ENCODE data around the gene ADGB. TPM values are rescaled to one million over a fixed set of nuclear protein-coding genes. Genes with fewer than 3 reads are reported as not detected.

The ADGB gene
- total and polyA plus RNA-seq, 2 of the 13 experiments (the other 11 are each of a cell fraction or from before 2014, with no cell fraction given) = not detected

DNA sequence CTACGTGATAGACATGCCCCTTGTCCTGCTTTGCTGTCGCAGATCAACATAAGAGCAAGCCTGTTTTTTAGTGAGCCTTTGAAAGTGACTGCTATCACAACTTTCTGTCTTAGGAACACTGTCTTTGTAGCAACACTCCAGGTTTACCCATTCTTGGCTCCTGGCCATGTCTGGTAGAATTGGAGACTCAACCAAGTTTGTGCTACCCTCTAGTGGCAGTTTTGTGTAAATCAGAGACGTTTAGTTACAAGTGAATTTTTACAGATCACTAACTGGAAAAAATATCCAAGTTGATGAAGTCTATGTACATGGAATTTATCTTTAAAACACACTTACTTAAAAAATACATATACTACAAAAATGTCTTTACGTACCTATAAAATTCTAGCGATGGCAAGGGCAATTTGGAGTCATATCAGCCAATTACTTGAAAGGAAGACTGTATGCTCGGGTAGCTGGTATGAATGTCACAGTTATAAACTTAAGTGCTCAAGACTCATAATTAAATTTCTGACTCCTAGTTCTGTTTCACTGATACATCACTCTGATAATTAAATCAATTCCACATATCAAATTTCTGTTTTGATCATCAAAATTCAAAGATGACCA, 101.4 kb downstream of the ADGB start:
- WGBS (ENCODE audit: low lambda C conversion rate) = 11% methylated on average over 6 of the region's 6 CpGs
- ATAC-seq = peak; percentile 87
- no peak overlapping the region for H3K4me3 ChIP-seq (replicated peaks in 1 of 3; ENCODE audit: insufficient read depth in 1 of 3, low read depth in 2 of 3, low read length in 3 of 3)
- in situ Hi-C loops (cut with HindIII; ENCODE audit: extremely low pct_ligation_motif_present, low pct_unique_long_range_greater_than_20kb) (loop anchor here (5.0 to 25.0 kb wide), 2 partner anchors 158 to 763 kb away; partner anchors contain the start of gene RAB32), intact Hi-C loops (cut with micrococcal nuclease; ENCODE audit: unreplicated experiment) (loop anchor here (1.0 kb wide), 3 partner anchors 157 to 771 kb away; partner anchors contain the start of gene RAB32)
- BruUV-seq (replicated peaks) = no TSS peak
- no peaks in the 10 kb centered on the region for H3K4me1 ChIP-seq (ENCODE audit: insufficient read depth, low read length)
- no peak overlapping the region for H3K27ac ChIP-seq (ENCODE audit: extremely low read length, insufficient read depth, low read length)
- no peak overlapping the region for H3K9ac ChIP-seq (ENCODE audit: insufficient read depth, low read depth, low read length)
- peak; percentile 90 for FAIRE-seq
- no peaks in the 10 kb centered on the region for H3K79me2 ChIP-seq (ENCODE audit: insufficient read depth, low read length)
- POLR2A ChIA-PET = interaction anchor here (0.9 kb wide), 1 partner anchor 157 kb away, joined by 3 read pairs; the partner anchor contains the start of gene RAB32
- H3K4me2 ChIP-seq (ENCODE audit: low read depth, low read length) = no peak overlapping the region
- H3K27me3 ChIP-seq (ENCODE audit: control insufficient read depth in 1 of 2, insufficient read depth in 2 of 2, low read length in 2 of 2) = no peaks in the 10 kb centered on the region
- CTCF ChIA-PET (ENCODE audit: low intra/inter-chr PET ratio, low total read pairs) = interaction anchor here (1.6 kb wide), 1 partner anchor 157 kb away, joined by 22 read pairs; the partner anchor contains the start of gene RAB32
- H3K9me3 ChIP-seq (ENCODE audit: low read length) = no peaks in the 10 kb centered on the region
- H3K36me3 ChIP-seq (replicated peaks in 1 of 2; ENCODE audit: control insufficient read depth in 1 of 2, insufficient read depth in 2 of 2, low read length in 2 of 2) = no peaks in the 10 kb centered on the region
- H2AFZ ChIP-seq (ENCODE audit: low read length) = no peak overlapping the region
- DNase-seq (ENCODE audit: low spot score) = peak; percentile 84
- H4K20me1 ChIP-seq (ENCODE audit: insufficient read depth, low read length) = no peaks in the 10 kb centered on the region
- TF ChIP-seq KDM5A (IDR thresholded peaks at IDR 0.05; ENCODE audit: borderline replicate concordance, low read length) (no peak), ATAD3A (CRISPR knock-in tag; IDR thresholded peaks at IDR 0.05) (no peak), FOXP1 (IDR thresholded peaks at IDR 0.05) (no peak), FOXP1 (CRISPR knock-in tag; IDR thresholded peaks at IDR 0.05) (no peak), ZNF644 (CRISPR knock-in tag; IDR thresholded peaks at IDR 0.05; ENCODE audit: low read depth) (0 out of 2 replicates have a peak, but pooled peaks have one; percentile 13), NFIC (IDR thresholded peaks at IDR 0.05; ENCODE audit: low read length) (peak; percentile 62; the same call in 1 of the 2 replicates), CHD2 (IDR thresholded peaks at IDR 0.05; ENCODE audit: low read depth, low read length) (no peak), GATAD2A (CRISPR knock-in tag; IDR thresholded peaks at IDR 0.05) (peak; percentile 46; the same call in 1 of the 2 replicates), GABPA (IDR thresholded peaks at IDR 0.05; ENCODE audit: low read depth, low read length) (no peak), GABPA (CRISPR knock-in tag; IDR thresholded peaks at IDR 0.05; ENCODE audit: low read depth) (no peak), NFATC3 (CRISPR knock-in tag; IDR thresholded peaks at IDR 0.05) (no peak), ZNF850 (CRISPR knock-in tag; conservative IDR thresholded peaks at IDR 0.05) (no peak), MIER2 (CRISPR knock-in tag; IDR thresholded peaks at IDR 0.05) (0 out of 2 replicates have a peak, but pooled peaks have one; percentile 23), TOPORS (CRISPR knock-in tag; IDR thresholded peaks at IDR 0.05) (no peak)
- TF ChIP-seq, protein P1, sequence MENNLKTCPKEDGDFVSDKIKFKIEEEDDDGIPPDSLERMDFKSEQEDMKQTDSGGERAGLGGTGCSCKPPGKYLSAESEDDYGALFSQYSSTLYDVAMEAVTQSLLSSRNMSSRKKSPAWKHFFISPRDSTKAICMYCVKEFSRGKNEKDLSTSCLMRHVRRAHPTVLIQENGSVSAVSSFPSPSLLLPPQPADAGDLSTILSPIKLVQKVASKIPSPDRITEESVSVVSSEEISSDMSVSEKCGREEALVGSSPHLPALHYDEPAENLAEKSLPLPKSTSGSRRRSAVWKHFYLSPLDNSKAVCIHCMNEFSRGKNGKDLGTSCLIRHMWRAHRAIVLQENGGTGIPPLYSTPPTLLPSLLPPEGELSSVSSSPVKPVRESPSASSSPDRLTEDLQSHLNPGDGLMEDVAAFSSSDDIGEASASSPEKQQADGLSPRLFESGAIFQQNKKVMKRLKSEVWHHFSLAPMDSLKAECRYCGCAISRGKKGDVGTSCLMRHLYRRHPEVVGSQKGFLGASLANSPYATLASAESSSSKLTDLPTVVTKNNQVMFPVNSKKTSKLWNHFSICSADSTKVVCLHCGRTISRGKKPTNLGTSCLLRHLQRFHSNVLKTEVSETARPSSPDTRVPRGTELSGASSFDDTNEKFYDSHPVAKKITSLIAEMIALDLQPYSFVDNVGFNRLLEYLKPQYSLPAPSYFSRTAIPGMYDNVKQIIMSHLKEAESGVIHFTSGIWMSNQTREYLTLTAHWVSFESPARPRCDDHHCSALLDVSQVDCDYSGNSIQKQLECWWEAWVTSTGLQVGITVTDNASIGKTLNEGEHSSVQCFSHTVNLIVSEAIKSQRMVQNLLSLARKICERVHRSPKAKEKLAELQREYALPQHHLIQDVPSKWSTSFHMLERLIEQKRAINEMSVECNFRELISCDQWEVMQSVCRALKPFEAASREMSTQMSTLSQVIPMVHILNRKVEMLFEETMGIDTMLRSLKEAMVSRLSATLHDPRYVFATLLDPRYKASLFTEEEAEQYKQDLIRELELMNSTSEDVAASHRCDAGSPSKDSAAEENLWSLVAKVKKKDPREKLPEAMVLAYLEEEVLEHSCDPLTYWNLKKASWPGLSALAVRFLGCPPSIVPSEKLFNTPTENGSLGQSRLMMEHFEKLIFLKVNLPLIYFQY (CRISPR knock-in tag; IDR thresholded peaks at IDR 0.05; ENCODE audit: borderline replicate concordance) = 0 out of 2 replicates have a peak, but pooled peaks have one; percentile 29
- TF ChIP-seq, protein P2, sequence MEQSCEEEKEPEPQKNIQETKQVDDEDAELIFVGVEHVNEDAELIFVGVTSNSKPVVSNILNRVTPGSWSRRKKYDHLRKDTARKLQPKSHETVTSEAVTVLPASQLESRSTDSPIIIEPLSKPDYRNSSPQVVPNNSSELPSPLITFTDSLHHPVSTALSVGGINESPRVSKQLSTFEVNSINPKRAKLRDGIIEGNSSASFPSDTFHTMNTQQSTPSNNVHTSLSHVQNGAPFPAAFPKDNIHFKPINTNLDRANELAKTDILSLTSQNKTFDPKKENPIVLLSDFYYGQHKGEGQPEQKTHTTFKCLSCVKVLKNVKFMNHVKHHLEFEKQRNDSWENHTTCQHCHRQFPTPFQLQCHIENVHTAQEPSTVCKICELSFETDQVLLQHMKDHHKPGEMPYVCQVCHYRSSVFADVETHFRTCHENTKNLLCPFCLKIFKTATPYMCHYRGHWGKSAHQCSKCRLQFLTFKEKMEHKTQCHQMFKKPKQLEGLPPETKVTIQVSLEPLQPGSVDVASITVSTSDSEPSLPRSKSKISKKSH (CRISPR knock-in tag; IDR thresholded peaks at IDR 0.05; ENCODE audit: borderline replicate concordance) = no peak
- TF ChIP-seq, protein P3, sequence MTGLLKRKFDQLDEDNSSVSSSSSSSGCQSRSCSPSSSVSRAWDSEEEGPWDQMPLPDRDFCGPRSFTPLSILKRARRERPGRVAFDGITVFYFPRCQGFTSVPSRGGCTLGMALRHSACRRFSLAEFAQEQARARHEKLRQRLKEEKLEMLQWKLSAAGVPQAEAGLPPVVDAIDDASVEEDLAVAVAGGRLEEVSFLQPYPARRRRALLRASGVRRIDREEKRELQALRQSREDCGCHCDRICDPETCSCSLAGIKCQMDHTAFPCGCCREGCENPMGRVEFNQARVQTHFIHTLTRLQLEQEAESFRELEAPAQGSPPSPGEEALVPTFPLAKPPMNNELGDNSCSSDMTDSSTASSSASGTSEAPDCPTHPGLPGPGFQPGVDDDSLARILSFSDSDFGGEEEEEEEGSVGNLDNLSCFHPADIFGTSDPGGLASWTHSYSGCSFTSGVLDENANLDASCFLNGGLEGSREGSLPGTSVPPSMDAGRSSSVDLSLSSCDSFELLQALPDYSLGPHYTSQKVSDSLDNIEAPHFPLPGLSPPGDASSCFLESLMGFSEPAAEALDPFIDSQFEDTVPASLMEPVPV (CRISPR knock-in tag; IDR thresholded peaks at IDR 0.05) = no peak

Measured in HepG2 (cell line).